Fibroblast of skin of abdomen (primary cell): ENCODE measurements around the gene AOAH.

Experiments
- DNase-seq: peaks from one replicate; pipeline ENCODE4 v3.0.0-alpha.2; 2013

AOAH gene

GRCh38 chr7:36626111-36626510, 98.2 kb downstream of the AOAH start:
- DNase-seq, result no peak

GRCh38 chr7:36625247-36625646, 99.0 kb downstream of the AOAH start:
- DNase-seq, result peak; percentile 29

- DNase-seq, result no peak
Measured at GRCh38 chr7:36623247-36623646, 101.0 kb downstream of the AOAH start.

- DNase-seq, result no peak
Measured at GRCh38 chr7:36621396-36621795, 102.9 kb downstream of the AOAH start.

- DNase-seq, result no peak
Measured at GRCh38 chr7:36620166-36620708, 104.1 kb downstream of the AOAH start.

- no peak for DNase-seq
Measured at GRCh38 chr7:36617408-36617807, 106.9 kb downstream of the AOAH start.

GRCh38 chr7:36615852-36616540, 108.3 kb downstream of the AOAH start:
- DNase-seq, result no peak

- no peak for DNase-seq
Measured at GRCh38 chr7:36614959-36615358, 109.3 kb downstream of the AOAH start.

GRCh38 chr7:36613031-36613614, 111.2 kb downstream of the AOAH start:
- no peak for DNase-seq

GRCh38 chr7:36611703-36612102, 112.6 kb downstream of the AOAH start:
- DNase-seq, result no peak

- no peak for DNase-seq
Measured at GRCh38 chr7:36607721-36608095, 116.6 kb downstream of the AOAH start.

- no peak for DNase-seq
Measured at GRCh38 chr7:36606976-36607720, 117.1 kb downstream of the AOAH start.

GRCh38 chr7:36606153-36606975, 117.9 kb downstream of the AOAH start:
- DNase-seq, result no peak

- DNase-seq, result no peak
Measured at GRCh38 chr7:36605261-36606051, 118.8 kb downstream of the AOAH start.

GRCh38 chr7:36604806-36605205, 119.5 kb downstream of the AOAH start:
- no peak for DNase-seq

GRCh38 chr7:36602934-36603887, 121.1 kb downstream of the AOAH start:
- no peak for DNase-seq

- no peak for DNase-seq
Measured at GRCh38 chr7:36602511-36602910, 121.8 kb downstream of the AOAH start.

GRCh38 chr7:36601601-36602000, 122.7 kb downstream of the AOAH start:
- DNase-seq, result no peak

GRCh38 chr7:36600869-36601530, 123.3 kb downstream of the AOAH start:
- peak; percentile 45 for DNase-seq

GRCh38 chr7:36600314-36600682, 124.0 kb downstream of the AOAH start:
- DNase-seq, result no peak
